GM19351 (cell line): ENCODE measurements around the gene AZU1.
"Not testable (repeated sequence)": the region's sequence is repeated elsewhere in the genome, so short reads cannot be mapped to it uniquely, and the experiment has no call there.

Experiments
- ATAC-seq: cut with Tn5 transposase; IDR thresholded peaks from one replicate; pipeline ENCODE4 v1.9.1; 2021; ENCODE audit warnings: mild to moderate bottlenecking, moderate library complexity; ENCODE audit not compliant: unreplicated experiment

Gene AZU1

DNA sequence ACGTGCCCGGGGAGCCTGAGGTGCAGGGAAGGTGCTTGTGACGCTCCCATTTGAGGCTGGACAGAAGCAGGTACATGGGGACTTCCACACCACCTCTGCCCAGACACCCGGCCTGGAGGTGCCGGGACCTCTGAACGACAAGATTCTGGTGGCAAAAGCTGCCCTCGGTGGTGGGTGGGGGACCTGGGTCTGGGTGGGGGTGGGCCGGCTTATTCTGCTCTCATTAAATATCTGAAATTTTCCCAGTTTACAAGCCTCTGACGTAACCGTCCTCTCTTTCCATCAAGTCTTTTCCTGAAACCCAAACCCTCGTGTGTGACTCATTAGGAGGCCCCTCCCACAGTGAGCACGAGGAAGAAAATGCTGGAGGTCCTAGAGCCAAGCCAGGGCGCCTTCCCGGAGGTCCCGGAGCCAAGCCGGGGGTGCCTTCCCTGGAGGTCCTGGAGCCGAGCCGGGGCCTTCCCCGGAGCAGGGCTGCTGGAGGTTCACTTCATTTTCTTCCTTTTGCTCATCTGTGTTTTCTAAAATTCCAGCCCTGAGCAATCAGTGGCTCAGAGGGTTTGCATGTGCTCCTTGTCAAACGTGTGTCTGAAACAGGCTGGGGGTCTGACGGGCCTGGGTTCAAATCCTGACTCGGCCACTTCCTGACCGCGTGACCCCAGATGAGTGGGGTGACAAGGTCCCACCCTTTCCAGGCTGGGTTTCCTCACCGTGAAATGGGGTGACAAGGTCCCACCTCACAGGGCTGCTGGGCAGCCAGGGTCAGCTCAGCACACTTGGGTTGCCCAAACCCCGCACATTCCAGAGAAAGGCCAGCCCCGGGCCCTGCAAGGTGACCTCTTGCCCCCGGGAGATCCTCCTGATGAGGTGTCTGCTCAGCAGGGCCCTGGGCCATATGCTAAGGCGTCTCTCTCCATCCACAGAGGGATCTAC, 41.9 kb downstream of the AZU1 start:
- ATAC-seq: no peak

DNA sequence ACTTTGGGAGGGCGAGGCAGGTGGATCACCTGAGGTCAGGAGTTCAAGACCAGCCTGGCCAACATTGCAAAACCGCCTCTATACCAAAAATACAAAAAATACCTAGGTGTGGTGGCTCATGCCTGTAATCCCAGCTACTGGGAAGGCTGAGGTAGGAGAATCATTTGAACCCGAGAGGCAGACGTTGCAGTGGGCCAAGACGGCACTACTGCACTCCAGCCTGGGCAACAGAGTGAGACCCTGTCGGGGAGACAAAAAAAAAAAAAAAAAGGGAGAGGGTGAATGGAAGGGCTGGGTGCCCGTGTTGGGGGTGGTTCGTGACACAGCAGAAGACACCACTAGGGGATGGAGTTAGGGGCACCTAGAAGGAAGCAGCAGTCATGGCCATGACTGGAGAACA, 42.7 kb downstream of the AZU1 start:
- ATAC-seq: no peak

DNA sequence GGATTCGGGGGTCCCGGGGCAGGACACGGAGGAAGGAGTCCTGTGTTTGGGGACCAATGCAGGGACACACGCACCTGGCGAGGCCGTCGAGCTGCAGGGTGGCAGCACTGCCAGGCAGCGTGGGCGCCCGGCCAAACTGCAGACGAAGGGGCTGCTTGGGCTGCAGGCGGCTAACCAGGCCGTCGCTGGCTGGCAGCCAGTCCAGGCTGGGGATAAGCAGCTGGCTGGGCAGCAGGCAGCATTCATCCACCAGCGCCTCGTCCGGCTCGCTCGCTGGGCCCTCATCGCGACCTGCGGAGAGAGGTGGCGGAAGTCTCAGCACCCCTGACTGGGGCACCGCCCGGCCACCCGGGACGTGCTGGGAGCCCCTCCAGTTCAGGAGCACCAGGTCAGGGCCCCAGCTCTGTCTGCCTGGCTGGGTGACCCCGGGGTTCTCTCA, 43.3 kb downstream of the AZU1 start:
- no peak for ATAC-seq

DNA sequence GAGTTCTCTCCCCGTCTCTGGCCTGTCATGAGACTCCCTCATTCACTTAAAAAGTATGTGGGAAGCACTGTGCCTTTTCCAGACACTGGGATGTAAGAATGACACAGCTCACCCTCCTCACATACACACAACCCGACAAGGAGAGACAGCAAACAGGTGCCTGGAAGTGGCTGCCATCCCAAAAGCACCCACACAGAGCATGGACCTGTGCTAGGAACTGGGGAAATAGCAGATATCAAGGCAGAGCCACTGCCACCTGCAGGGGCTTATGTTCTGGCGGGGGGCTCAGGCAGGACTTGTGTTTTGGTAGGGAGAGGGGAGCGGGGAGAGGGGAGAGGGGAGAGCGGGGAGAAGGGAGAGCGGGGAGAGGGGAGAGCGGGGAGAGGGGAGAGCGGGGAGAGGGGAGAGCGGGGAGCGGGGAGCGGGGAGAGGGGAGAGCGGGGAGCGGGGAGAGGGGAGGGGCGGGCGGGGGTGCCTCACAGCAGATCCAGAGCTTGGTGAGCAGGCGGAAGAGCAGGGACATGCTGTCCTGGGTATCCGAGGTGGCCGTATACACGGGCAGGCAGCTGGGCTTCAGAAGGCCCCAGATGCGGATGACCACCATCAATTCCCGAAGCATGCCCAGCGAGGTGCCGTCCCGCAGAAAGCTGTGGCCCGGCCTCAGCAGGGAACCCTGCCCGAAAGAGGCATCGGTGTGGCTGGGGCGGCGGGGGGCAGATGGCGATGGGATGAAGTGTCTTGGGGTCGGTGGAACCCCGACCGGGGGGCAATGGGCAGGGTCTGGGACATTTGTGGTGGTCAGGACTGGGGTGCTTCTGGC, 44.0 kb downstream of the AZU1 start:
- ATAC-seq: no peak

DNA sequence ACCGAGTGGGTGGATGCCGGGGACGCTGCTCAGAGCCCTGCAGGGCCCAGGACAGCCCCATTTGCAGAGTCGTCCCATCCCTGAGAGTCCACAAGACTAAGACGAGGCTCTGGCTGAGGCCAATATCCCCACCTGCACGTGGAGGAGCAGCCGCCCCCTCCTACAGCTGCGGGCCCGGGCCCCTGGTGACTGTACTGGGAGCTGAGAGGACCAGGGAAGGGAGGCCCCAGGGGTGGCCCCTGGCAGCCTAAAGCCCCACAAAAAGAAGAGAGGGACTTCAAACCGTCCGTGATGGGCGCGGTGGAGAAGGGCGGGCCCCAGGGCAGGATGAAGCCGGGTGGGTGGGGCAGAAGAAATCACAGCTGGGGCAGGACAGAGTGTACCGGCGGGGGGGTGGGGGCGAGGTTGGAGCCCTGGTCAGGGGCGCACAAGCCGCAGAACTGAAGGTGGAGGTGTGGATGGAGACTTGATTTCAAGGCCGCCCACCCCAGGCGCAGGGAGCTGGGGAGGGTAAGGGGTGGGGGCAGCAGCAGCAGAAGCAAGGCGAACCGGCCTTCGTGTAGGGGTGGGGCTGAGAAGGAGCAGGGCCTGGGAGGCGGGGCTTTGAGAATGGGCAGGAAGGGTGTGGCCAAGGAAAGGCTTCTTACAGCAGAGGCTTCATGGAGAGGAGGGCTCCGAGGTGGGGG, 44.8 kb downstream of the AZU1 start:
- peak; percentile 51 for ATAC-seq

DNA sequence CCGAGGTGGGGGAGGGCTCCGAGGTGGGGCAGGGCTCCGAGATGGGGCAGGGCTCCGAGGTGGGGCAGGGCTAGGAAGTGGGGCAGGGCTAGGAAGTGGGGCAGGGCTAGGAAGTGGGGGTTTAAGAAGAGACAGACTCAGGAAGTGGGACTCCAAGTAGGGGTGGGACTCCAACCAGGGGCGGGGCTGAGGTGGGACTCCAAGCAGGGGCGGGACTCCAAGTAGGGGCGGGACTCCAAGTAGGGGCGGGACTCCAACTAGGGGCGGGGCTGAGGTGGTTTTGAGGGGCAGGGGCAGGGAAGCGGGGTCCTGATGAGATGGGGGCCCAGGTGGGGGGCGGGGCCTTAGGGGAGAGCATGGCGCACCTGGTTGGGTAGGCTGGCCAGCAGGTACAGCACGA, 45.4 kb downstream of the AZU1 start:
- no peak for ATAC-seq

DNA sequence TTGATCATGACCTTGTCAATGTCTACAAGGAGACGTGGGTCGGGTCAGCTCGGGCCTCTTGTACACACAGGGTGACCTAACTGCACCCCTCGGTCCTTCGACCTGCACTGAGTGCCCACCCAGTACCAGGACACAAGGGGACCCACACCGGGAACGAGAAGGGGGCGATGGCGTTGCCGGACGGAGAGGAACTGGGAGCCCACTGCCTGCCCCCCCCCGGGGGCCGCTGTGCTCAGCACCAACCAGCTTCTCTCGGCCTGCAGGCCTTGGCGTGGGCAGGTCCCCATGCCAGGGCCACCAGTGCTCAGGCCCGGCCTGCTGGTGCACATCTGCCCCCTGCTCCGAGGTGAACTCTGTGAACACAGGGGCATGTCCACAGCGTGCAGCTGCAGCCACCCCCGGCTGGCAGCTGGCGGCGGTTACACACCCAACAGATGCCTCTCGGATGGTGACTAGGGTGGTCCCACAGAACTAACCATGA, 46.0 kb downstream of the AZU1 start:
- ATAC-seq: no peak

DNA sequence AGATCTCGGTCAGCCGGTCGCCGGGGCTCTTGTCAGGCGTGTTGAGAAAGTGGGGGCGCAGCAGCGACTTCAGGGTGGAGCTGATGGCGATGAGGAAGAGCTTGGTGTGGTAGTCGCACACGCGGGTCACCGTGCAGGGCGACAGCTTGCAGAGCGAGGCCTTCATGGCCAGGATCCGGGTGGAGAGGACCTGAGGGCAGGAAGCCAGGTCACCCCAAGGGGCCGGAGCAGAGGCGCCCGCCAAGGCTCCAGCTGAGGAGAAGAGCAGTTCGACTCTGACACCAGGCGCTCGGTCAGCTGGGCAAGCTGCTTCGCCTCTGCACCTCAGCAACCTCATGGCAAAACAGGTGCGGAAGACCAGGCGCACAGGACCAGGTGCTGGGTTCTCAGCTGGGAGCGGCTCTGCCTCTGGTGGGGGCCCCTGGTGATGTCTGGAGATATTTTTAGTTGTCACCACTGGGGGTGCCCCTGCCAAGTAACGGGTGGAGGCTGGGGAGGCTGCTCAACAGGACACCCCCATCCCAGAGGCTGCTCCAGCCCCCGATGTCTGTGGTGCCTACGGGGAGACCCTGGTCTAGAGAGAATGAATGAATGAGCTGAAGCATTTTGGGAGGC, 47.7 kb downstream of the AZU1 start:
- ATAC-seq: no peak

DNA sequence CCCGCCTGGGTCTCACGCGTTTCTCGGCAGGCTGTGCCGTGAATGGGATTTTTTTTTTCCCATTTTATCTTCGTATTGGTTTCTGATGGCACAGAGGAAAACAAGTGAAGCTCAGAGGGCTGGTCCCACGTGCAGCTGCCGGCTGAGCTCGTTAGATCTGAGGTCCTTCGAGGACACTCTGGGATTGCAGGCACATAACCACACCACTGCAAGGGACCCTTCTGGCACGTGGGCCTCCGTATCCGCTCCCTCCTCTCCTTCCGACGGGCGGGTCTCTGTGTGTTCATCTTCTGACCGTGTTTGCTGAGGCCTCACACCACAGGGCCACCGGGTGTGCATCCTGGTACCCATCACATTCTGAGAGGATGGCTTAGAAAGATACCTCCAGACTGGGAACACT, 48.5 kb downstream of the AZU1 start:
- ATAC-seq: no peak

DNA sequence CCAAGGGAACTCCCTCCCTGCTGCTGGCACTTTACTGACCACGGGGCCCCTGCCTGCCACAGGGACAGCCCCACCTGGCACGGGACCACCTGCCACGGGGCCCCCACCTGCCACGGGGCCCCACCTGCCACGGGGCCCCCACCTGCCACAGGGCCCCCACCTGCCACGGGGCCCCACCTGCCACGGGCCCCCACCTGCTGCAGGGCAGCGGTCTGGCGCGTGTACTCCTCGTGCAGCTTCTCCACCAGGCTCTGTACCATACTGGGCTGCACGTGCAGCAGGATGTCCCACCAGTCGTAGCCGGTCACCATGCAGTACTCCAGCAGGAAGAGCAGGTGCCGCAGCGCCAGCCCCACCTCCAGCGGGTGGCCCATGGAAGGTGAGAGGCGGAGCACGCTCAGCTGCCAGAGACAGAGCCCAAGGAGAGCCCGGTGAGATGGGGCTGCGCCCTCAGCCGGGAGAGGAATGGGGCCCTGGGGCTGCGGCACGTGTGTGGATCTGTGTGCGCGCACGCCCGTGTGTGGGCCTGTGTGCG, 49.2 kb downstream of the AZU1 start:
- ATAC-seq: no peak

DNA sequence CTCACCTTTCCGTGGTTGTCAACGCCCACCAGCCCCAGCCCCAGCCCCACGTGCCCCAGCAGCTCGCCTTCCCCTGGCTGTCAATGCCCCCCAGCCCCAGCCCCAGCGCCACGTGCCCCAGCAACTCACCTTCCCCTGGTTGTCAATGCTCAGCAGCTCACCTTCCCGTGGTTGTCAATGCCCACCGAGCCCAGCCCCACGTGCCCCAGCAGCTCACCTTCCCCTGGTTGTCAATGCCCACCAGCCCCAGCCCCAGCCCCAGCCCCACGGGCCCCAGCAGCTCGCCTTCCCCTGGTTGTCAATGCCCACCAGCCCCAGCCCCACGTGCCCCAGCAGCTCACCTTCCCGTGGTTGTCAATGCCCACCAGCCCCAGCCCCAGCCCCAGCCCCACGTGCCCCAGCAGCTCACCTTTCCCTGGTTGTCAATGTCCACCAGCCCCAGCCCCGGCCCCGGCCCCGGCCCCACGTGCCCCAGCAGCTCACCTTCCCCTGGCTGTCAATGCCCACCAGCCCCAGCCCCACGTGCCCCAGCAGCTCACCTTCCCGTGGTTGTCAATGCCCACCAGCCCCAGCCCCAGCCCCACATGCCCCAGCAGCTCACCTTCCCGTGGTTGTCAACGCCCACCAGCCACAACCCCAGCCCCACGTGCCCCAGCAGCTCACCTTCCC, 50.5 kb downstream of the AZU1 start:
- not testable (repeated sequence) for ATAC-seq

DNA sequence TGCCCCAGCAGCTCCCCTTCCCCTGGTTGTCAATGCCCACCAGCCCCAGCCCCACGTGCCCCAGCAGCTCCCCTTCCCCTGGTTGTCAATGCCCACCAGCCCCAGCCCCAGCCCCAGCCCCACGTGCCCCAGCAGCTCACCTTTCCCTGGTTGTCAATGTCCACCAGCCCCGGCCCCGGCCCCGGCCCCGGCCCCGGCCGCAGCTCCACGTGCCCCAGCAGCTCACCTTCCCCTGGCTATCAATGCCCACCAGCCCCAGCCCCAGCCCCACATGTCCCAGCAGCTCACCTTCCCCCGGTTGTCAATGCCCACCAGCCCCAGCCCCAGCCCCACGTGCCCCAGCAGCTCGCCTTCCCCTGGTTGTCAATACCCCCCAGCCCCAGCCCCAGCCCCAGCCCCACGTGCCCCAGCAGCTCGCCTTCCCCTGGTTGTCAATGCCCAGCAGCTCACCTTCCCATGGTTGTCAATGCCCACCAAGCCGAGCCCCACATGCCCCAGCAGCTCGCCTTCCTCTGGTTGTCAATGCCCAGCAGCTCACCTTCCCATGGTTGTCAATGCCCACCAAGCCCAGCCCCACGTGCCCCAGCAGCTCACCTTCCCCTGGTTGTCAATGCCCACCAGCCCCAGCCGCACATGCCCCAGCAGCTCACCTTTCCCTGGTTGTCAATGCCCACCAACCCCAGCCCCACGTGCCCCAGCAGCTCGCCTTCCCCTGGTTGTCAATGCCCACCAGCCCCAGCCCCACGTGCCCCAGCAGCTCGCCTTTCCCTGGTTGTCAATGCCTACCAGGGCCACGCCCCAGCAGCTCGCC, 51.3 kb downstream of the AZU1 start:
- not testable (repeated sequence) for ATAC-seq

DNA sequence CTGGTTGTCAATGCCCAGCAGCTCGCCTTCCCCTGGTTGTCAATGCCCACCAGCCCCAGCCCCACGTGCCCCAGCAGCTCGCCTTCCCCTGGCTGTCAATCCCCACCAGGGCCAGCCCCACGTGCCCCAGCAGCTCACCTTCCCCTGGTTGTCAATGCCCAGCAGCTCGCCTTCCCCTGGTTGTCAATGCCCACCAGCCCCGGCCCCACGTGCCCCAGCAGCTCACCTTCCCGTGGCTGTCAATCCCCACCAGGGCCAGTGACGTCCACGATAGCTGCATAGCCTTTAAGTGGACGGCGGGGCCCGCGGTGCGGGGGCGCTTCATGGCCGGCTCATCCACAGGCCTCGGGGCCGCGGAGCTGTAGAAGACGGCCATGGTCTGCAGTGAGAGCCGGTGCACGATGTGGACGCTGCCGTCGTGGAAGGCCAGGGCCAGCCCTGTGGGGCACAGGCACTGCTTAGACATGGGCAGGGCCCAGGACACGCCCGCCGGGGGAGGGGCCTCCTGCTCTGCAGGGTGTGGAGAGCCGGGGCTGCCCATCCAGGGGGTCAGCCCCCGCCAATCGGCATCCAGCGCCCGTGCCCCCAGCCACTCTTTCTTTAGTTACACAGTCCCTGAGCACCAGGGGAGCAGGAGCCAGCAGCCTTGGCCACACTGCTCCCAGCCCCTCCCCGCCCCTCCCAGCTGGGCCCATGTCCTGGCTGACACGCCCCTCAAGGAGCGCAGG, 52.2 kb downstream of the AZU1 start:
- no peak for ATAC-seq
